Endothelial cell of umbilical vein (primary cell): ENCODE data around the gene MBTPS2. TPM values are rescaled to one million over a fixed set of nuclear protein-coding genes. Genes with fewer than 3 reads are reported as not detected.
A peak's percentile ranks its signal among the peaks of the same experiment; 100 is the strongest.

Experiments
- Bru-seq: library from RNA; stranded (reverse); fragments of 400-500 nt; gene quantifications from one replicate; lab custom pipeline; 2021; lab: Mats Ljungman, UMichigan
- BruChase-seq, 2 experiments: library from RNA; stranded (reverse); fragments of 400-500 nt; gene quantifications; one replicate each; lab custom pipeline; 2021; lab: Mats Ljungman, UMichigan
- BruUV-seq: library from RNA; stranded (reverse); fragments of 400-500 nt; replicated peaks from 2 replicates; lab custom pipeline; 2021; lab: Mats Ljungman, UMichigan
- CTCF ChIA-PET: fragments of 300-600, 350-600 bp; sonication (Branson Sonifier 250); formaldehyde crosslinking; loops from one replicate; lab custom pipeline; 2021; ENCODE audit warnings: antibody characterized with exemption, inconsistent platforms; lab: Charles Lee
- POLR2A ChIA-PET: fragments of 300-600, 350-600 bp; sonication (Branson Sonifier 250); formaldehyde crosslinking; loops from one replicate; lab custom pipeline; 2021; ENCODE audit warnings: antibody characterized with exemption, inconsistent platforms; lab: Charles Lee
- DNase-seq: peaks from one replicate; pipeline ENCODE4 v3.0.0-alpha.2; 2011; ENCODE audit warnings: low read depth, low spot score
- FAIRE-seq: peaks from 2 replicates; lab custom pipeline; 2011; peaks lifted over from hg19 to GRCh38; lab: Jason Lieb, UNC
- H2AFZ ChIP-seq: 2 replicates; pipeline ENCODE4 v1.6.0; 2012; ENCODE audit warnings: low read depth, low read length, control low read depth, inconsistent platforms
- H3K27ac ChIP-seq: 2 replicates; pipeline ENCODE4 v1.5.1; 2011; ENCODE audit warnings: low read depth, mild to moderate bottlenecking, control low read depth, low read length, moderate library complexity; ENCODE audit not compliant: insufficient read depth
- H3K27me3 ChIP-seq, 2 experiments: 2 replicates each; pipeline versions ENCODE4 v1.6.0 to v1.6.1; 2011; ENCODE audit warnings: low read length in 2 of 2, mixed read lengths in 1 of 2; ENCODE audit not compliant: control insufficient read depth in 2 of 2, insufficient read depth in 2 of 2
- H3K36me3 ChIP-seq, 2 experiments: 2 replicates in 1 of 2; 3 replicates in 1 of 2; pipeline ENCODE4 v1.5.1; 2011; ENCODE audit warnings: low read length in 2 of 2, mild to moderate bottlenecking in 1 of 2, moderate library complexity in 1 of 2; ENCODE audit not compliant: control insufficient read depth in 2 of 2, insufficient read depth in 2 of 2; ENCODE audit errors: extremely low read depth in 1 of 2
- H3K4me1 ChIP-seq: 3 replicates; pipeline ENCODE4 v1.5.1; 2011; ENCODE audit warnings: mild to moderate bottlenecking, low read length; ENCODE audit not compliant: control insufficient read depth, insufficient read depth; ENCODE audit errors: extremely low read depth
- H3K4me2 ChIP-seq: 2 replicates; pipeline ENCODE4 v1.6.1; 2011; ENCODE audit warnings: low read length, control low read depth, mixed read lengths; ENCODE audit not compliant: insufficient read depth
- H3K4me3 ChIP-seq, 3 experiments: fragments of 200-600 bp in 1 of 3; sonication (generic), shearing (Covaris generic) in 1 of 3; replicated peaks in 1 of 3; 2 replicates each; pipeline ENCODE4 v1.5.1; 2011 to 2016; ENCODE audit warnings: control low read depth in 3 of 3, low read length in 3 of 3, mild to moderate bottlenecking in 2 of 3, inconsistent platforms in 1 of 3, low read depth in 1 of 3, moderate library complexity in 1 of 3; ENCODE audit not compliant: insufficient read depth in 1 of 3
- H3K79me2 ChIP-seq: 2 replicates; pipeline ENCODE4 v1.6.0; 2012; ENCODE audit warnings: low read length, inconsistent platforms; ENCODE audit not compliant: control insufficient read depth, insufficient read depth
- H3K9ac ChIP-seq: replicated peaks from 2 replicates; pipeline ENCODE3; 2011; ENCODE audit warnings: low read length, control low read depth; ENCODE audit not compliant: insufficient read depth; ENCODE audit errors: extremely low read depth
- H3K9me1 ChIP-seq: replicated peaks from 3 replicates; pipeline ENCODE4 v1.6.0; 2011; ENCODE audit warnings: mild to moderate bottlenecking, low read length; ENCODE audit not compliant: control insufficient read depth, insufficient read depth; ENCODE audit errors: extremely low read depth
- H3K9me3 ChIP-seq: replicated peaks from 2 replicates; pipeline ENCODE4 v1.5.1; 2012; ENCODE audit warnings: low read length, inconsistent platforms; ENCODE audit not compliant: control insufficient read depth, insufficient read depth
- H4K20me1 ChIP-seq: replicated peaks from 2 replicates; pipeline ENCODE3; 2011; ENCODE audit warnings: mild to moderate bottlenecking, low read length; ENCODE audit not compliant: control insufficient read depth, insufficient read depth; ENCODE audit errors: extremely low read depth
- CTCF ChIP-seq, 2 donors: IDR thresholded peaks; 1 replicate in 1 of 2; 2 replicates in 1 of 2; pipeline ENCODE4 v1.5.1; 2011; ENCODE audit warnings: low read length in 2 of 2, mild to moderate bottlenecking in 2 of 2, moderate library complexity in 2 of 2, control low read depth in 1 of 2, inconsistent platforms in 1 of 2, low read depth in 1 of 2; ENCODE audit not compliant: insufficient read depth in 1 of 2; ENCODE audit errors: extremely low read depth in 1 of 2
- EZH2 ChIP-seq: IDR thresholded peaks from 2 replicates; pipeline ENCODE4 v1.6.1; 2012; ENCODE audit warnings: borderline replicate concordance, low read depth, mild to moderate bottlenecking, moderate library complexity, low read length, inconsistent platforms; ENCODE audit not compliant: severe bottlenecking
- FOS ChIP-seq: IDR thresholded peaks from 2 replicates; pipeline ENCODE4 v1.6.1; 2011; ENCODE audit warnings: mild to moderate bottlenecking, low read length, moderate library complexity, borderline replicate concordance; ENCODE audit not compliant: insufficient read depth
- GATA2 ChIP-seq: IDR thresholded peaks from 2 replicates; pipeline ENCODE4 v1.7.0; 2011; ENCODE audit warnings: low read depth, mild to moderate bottlenecking, moderate library complexity, mixed read lengths, low read length; ENCODE audit not compliant: insufficient read length, insufficient read depth
- JUN ChIP-seq: IDR thresholded peaks from 2 replicates; pipeline ENCODE4 v1.6.1; 2011; ENCODE audit warnings: borderline replicate concordance, low read depth; ENCODE audit not compliant: insufficient read length, insufficient read depth
- MAX ChIP-seq: IDR thresholded peaks from 2 replicates; pipeline ENCODE4 v1.6.1; 2011; ENCODE audit not compliant: insufficient read depth, insufficient read length
- MYC ChIP-seq: IDR thresholded peaks from one replicate; pipeline ENCODE4 v1.6.1; 2011; ENCODE audit warnings: mild to moderate bottlenecking, low read depth, low read length
- POLR2A ChIP-seq: IDR thresholded peaks from 2 replicates; pipeline ENCODE4 v1.6.1; 2012; ENCODE audit warnings: low read depth, mild to moderate bottlenecking, control low read depth, low read length
- POLR2AphosphoS5 ChIP-seq: IDR thresholded peaks from 2 replicates; pipeline ENCODE4 v1.6.1; 2012; ENCODE audit warnings: low read depth, mild to moderate bottlenecking, control low read depth, low read length, moderate library complexity; ENCODE audit not compliant: insufficient read depth
- dilution Hi-C: fragments of 300-500 bp; cut with MboI; formaldehyde crosslinking; loops from one replicate; pipeline ENCODE4 v1.15.0; 2019; ENCODE audit warnings: low sequenced_read_pairs; ENCODE audit not compliant: extremely low pct_ligation_motif_present
- intact Hi-C: fragments of 100-400 bp; cut with micrococcal nuclease; formaldehyde crosslinking; loops from one replicate; pipeline ENCODE4 v1.10.0; 2022
- long read RNA-seq: library from polyadenylated mRNA; stranded (forward); transcript quantifications from one replicate; pipeline ENCODE4 v2.0.0, GENCODE V29; 2021
- polyA minus RNA-seq, 3 experiments: library from RNA; depleted of rRNA, polyadenylated mRNA; stranded (reverse); fragments of >200 nt; gene quantifications; 1 replicate in 1 of 3; 2 replicates in 2 of 3; pipeline ENCODE4 v1.2.3, GENCODE V29; 2011
- polyA plus RNA-seq, 4 experiments: library from polyadenylated mRNA; depleted of rRNA in 3 of 4; stranded (reverse) in 3 of 4; unstranded in 1 of 4; fragments of >200 nt; gene quantifications; 2 replicates each; pipeline versions ENCODE4 v1.2.1 to v1.2.3, GENCODE V29; 2011 to 2012; ENCODE audit warnings: missing spikeins in 1 of 4
- total RNA-seq: library from RNA; stranded (reverse); gene quantifications from 2 replicates; pipeline ENCODE4 v1.2.3, GENCODE V29; 2021

MBTPS2 gene
- total RNA-seq (14.5 and 16.4 TPM in 2 replicates), polyA plus RNA-seq (8.8 and 11.4 TPM in 2 replicates), polyA minus RNA-seq (39.8 and 40.5 TPM in 2 replicates), Bru-seq, nascent RNA (percentile 66 among the genes with signal in this experiment), BruChase-seq, experiment 1, labeled RNA remaining after a 6-hour chase (percentile 70 among the genes with signal in this experiment), BruChase-seq, experiment 2, labeled RNA remaining after a 2-hour chase (percentile 62 among the genes with signal in this experiment)
- polyA plus RNA-seq (2011; cell fraction: cytosol; rRNA removed): 9.2 and 9.8 TPM in 2 replicates
- polyA plus RNA-seq (2011; cell fraction: nucleus; rRNA removed): 7.8 and 8.8 TPM in 2 replicates
- 13.5 and 16.7 TPM in 2 replicates for polyA plus RNA-seq (2012)
- 22.4 TPM for polyA minus RNA-seq (2011; cell fraction: cytosol; rRNA and poly(A)+ RNA removed)
- 17.2 and 20.2 TPM in 2 replicates for polyA minus RNA-seq (2011; cell fraction: nucleus; rRNA and poly(A)+ RNA removed)
- long read RNA-seq, full-length matches to known transcripts: 41 of 50 reads
- long read RNA-seq, partial matches to known transcripts: 1 of 50 reads
- long read RNA-seq, other reads (novel, unspliced or antisense): 8 of 50 reads

GRCh38 chrX:21839334-21840192, at the start of gene MBTPS2:
Gene MBTPS2 (plus strand): TSS chrX:21839617. CDS start chrX:21839735, 118 bp downstream.
- intact Hi-C loops: loop anchor here (1.0 to 10.0 kb wide), 8 partner anchors 88 to 1307 kb away; no protein-coding TSS in a partner anchor
- peak within 1 kb of the TSS; percentile 96 for H3K9ac ChIP-seq
- DNase-seq: peak; percentile 90
- dilution Hi-C loops: no loop called here
- H3K36me3 ChIP-seq: peaks cover 0 to 2% of the 10 kb centered on the region in 2 experiments
- no peaks in the 10 kb centered on the region for H3K9me1 ChIP-seq
- H2AFZ ChIP-seq: peak within 1 kb of the TSS; percentile 71
- POLR2A ChIA-PET: no interaction called here
- no peaks in the 10 kb centered on the region for H3K9me3 ChIP-seq
- H3K27me3 ChIP-seq: no peaks in the 10 kb centered on the region
- peaks cover 13% of the 10 kb centered on the region for H3K79me2 ChIP-seq
- BruUV-seq: no TSS peak
- H3K27ac ChIP-seq: peak within 1 kb of the TSS; percentile 86
- peak in 1 of 2 donors; percentile 15 for TF ChIP-seq CTCF (IDR thresholded peaks at IDR 0.05; ENCODE audit: extremely low read depth in 1 of 2, insufficient read depth in 1 of 2, low read depth in 1 of 2, low read length in 2 of 2)
- TF ChIP-seq MAX: no peak
- no peak for TF ChIP-seq EZH2
- no peak for TF ChIP-seq GATA2
- TF ChIP-seq MYC: no peak
- TF ChIP-seq FOS: no peak
- peak; percentile 56 for TF ChIP-seq POLR2AphosphoS5
- no peak for TF ChIP-seq JUN
- peak; percentile 80 for TF ChIP-seq POLR2A
- CTCF ChIA-PET: interaction anchor here (0.6 to 4.6 kb wide), 3 partner anchors 134 to 1309 kb away, joined by 3 to 40 read pairs (median 4); no protein-coding TSS in a partner anchor
- no peaks in the 10 kb centered on the region for H4K20me1 ChIP-seq
- peak within 1 kb of the TSS; percentile 79 for H3K4me2 ChIP-seq
- peak within 1 kb of the TSS; percentile 44 to 81 (median 62) for H3K4me3 ChIP-seq
- no peaks in the 10 kb centered on the region for H3K4me1 ChIP-seq
- FAIRE-seq: peak; percentile 86
